T-helper 17 cell (primary cell): Measurements from ENCODE around the gene CLCN2. TPM values are rescaled to one million over a fixed set of nuclear protein-coding genes. Genes with fewer than 3 reads are reported as not detected.

ENCODE experiments used
- ATAC-seq: fragments of 150-1000 bp; cut with Tn5 transposase; 2 replicates; pipeline ENCODE4 v1.10.0; 2021; ENCODE audit warnings: mild to moderate bottlenecking, moderate library complexity
- DNase-seq, 3 donors: peaks; one replicate each; pipeline versions ENCODE4 v3.0.0 to v3.0.0-alpha.2; 2020 to 2021
- H3K9me3 ChIP-seq: one replicate; pipeline ENCODE4 v1.7.0; 2013; ENCODE audit warnings: low read length, mild to moderate bottlenecking; ENCODE audit not compliant: control insufficient read depth, poor library complexity, severe bottlenecking
- H3K27ac Mint-ChIP-seq: one replicate; pipeline ENCODE4 v1.8.0; 2022; ENCODE audit warnings: mild to moderate bottlenecking, moderate library complexity, mixed read lengths
- H3K27me3 Mint-ChIP-seq: one replicate; pipeline ENCODE4 v1.8.0; 2022; ENCODE audit warnings: mixed read lengths
- H3K36me3 Mint-ChIP-seq: one replicate; pipeline ENCODE4 v1.8.0; 2022; ENCODE audit warnings: low read depth, mixed read lengths
- H3K4me1 Mint-ChIP-seq: one replicate; pipeline ENCODE4 v1.8.0; 2022; ENCODE audit warnings: mild to moderate bottlenecking, mixed read lengths
- H3K4me3 Mint-ChIP-seq: one replicate; pipeline ENCODE4 v1.8.0; 2022; ENCODE audit warnings: mild to moderate bottlenecking, moderate library complexity, mixed read lengths
- total RNA-seq, 4 donors: library from RNA in 2 of 4; stranded (reverse) in 2 of 4; gene quantifications; one replicate each; pipeline ENCODE4 v1.2.3 and lab custom pipeline; 2022 to 2026

The CLCN2 gene
- total RNA-seq, 2 donors from 2014 or later: 4.6 TPM

GRCh38 chr3:184314363-184314699 is 47.1 kb downstream of the CLCN2 start, which contains the start of gene EIF4G1:
Gene EIF4G1 (plus strand): TSS chr3:184314606. CDS start chr3:184315797, 1,191 bp downstream.
- no peaks in the 10 kb centered on the region for H3K9me3 ChIP-seq
- ATAC-seq: peak; percentile 88
- peaks cover 2% of the 10 kb centered on the region for H3K36me3 Mint-ChIP-seq
- H3K4me3 Mint-ChIP-seq: peak within 1 kb of the TSS; percentile 87
- peak; percentile 89 to 94 (median 92) for DNase-seq
- H3K4me1 Mint-ChIP-seq: peaks cover 34% of the 10 kb centered on the region
- peak within 1 kb of the TSS; percentile 86 for H3K27ac Mint-ChIP-seq
- H3K27me3 Mint-ChIP-seq: no peaks in the 10 kb centered on the region

GRCh38 chr3:184311633-184312032 is 49.8 kb downstream of the CLCN2 start:
- Mint-ChIP-seq H3K36me3 (peaks cover 9% of the 10 kb centered on the region), H3K4me1 (peaks cover 17% of the 10 kb centered on the region), H3K27ac (no peak overlapping the region), H3K27me3 (no peaks in the 10 kb centered on the region), H3K4me3 (no peak overlapping the region)
- ATAC-seq (no peak), DNase-seq (no peak)
- no peaks in the 10 kb centered on the region for H3K9me3 ChIP-seq

GRCh38 chr3:184308744-184309143 is 52.7 kb downstream of the CLCN2 start:
- peaks cover 15% of the 10 kb centered on the region for H3K4me1 Mint-ChIP-seq
- peaks cover 17% of the 10 kb centered on the region for H3K36me3 Mint-ChIP-seq
- no peak overlapping the region for H3K4me3 Mint-ChIP-seq
- peak overlapping the region; percentile 41 for H3K27ac Mint-ChIP-seq
- no peaks in the 10 kb centered on the region for H3K27me3 Mint-ChIP-seq
- no peaks in the 10 kb centered on the region for H3K9me3 ChIP-seq
- DNase-seq: no peak
- ATAC-seq: no peak

DNA sequence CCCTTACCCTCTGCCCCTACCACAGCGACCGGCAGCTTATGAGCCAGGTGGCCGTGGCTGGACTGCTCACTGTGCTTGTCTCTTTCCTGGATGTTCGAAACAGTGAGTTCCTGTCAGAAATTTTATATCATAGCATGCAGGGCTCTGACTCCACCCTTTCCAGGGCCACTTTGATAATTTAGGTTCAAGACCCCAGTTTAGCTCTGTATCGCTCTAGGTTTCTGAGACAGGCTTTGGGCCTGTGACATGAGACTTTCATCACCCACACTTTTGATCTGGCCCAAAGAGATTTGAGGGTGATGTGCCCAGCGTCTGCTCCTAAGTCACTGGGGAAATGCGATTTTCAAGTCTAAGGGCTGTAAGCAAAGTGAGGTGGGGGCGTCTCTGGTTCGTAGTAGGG is 53.5 kb downstream of the CLCN2 start:
- no peak overlapping the region for H3K4me3 Mint-ChIP-seq
- ATAC-seq (no peak), DNase-seq (no peak)
- peaks cover 17% of the 10 kb centered on the region for H3K36me3 Mint-ChIP-seq
- H3K27ac Mint-ChIP-seq: no peak overlapping the region
- no peaks in the 10 kb centered on the region for H3K9me3 ChIP-seq
- peaks cover 15% of the 10 kb centered on the region for H3K4me1 Mint-ChIP-seq
- no peaks in the 10 kb centered on the region for H3K27me3 Mint-ChIP-seq

GRCh38 chr3:184306341-184306972 is 54.9 kb downstream of the CLCN2 start:
- peaks cover 17% of the 10 kb centered on the region for H3K36me3 Mint-ChIP-seq
- H3K27ac Mint-ChIP-seq: no peak overlapping the region
- no peak overlapping the region for H3K4me3 Mint-ChIP-seq
- no peak for ATAC-seq
- peaks cover 18% of the 10 kb centered on the region for H3K4me1 Mint-ChIP-seq
- H3K27me3 Mint-ChIP-seq: no peaks in the 10 kb centered on the region
- H3K9me3 ChIP-seq: no peaks in the 10 kb centered on the region
- DNase-seq: no peak

DNA sequence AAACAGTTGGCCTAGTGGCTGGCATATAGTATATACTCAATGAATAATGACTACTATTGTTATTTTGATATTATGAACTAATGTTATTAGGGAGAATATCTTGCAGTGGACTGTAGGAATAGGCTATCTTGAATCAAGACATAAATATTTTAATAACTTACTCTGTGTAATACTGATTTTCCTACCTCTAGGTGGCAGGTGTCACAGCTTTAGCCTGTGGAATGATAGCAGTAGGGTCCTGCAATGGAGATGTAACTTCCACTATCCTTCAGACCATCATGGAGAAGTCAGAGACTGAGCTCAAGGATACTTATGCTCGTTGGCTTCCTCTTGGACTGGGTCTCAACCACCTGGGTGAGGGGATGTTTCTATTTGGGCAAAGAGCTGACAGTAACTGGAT is 55.8 kb downstream of the CLCN2 start:
- H3K9me3 ChIP-seq: no peaks in the 10 kb centered on the region
- DNase-seq (no peak), ATAC-seq (peak; percentile 51)
- Mint-ChIP-seq H3K27me3 (no peaks in the 10 kb centered on the region), H3K36me3 (peaks cover 17% of the 10 kb centered on the region), H3K4me1 (peaks cover 19% of the 10 kb centered on the region), H3K27ac (no peak overlapping the region), H3K4me3 (no peak overlapping the region)

- DNase-seq (no peak), ATAC-seq (no peak)
- H3K27me3 Mint-ChIP-seq: no peaks in the 10 kb centered on the region
- H3K4me3 Mint-ChIP-seq: peak overlapping the region; percentile 92
- H3K4me1 Mint-ChIP-seq: peaks cover 18% of the 10 kb centered on the region
- H3K36me3 Mint-ChIP-seq: peaks cover 4% of the 10 kb centered on the region
- no peaks in the 10 kb centered on the region for H3K9me3 ChIP-seq
- H3K27ac Mint-ChIP-seq: peak overlapping the region; percentile 91
Measured at GRCh38 chr3:184300378-184300720, 61.1 kb downstream of the CLCN2 start.

- H3K36me3 Mint-ChIP-seq: peaks cover 4% of the 10 kb centered on the region
Measured at GRCh38 chr3:184299488-184300377, 61.7 kb downstream of the CLCN2 start.

GRCh38 chr3:184298759-184299487 is 62.5 kb downstream of the CLCN2 start, which contains the start of gene PSMD2:
Gene PSMD2 (plus strand): TSS chr3:184299241. CDS start chr3:184299267, 26 bp downstream.
- H3K4me3 Mint-ChIP-seq: peak within 1 kb of the TSS; percentile 92
- no peaks in the 10 kb centered on the region for H3K9me3 ChIP-seq
- H3K4me1 Mint-ChIP-seq: peaks cover 16% of the 10 kb centered on the region
- DNase-seq (peak; percentile 95 to 98 (median 98)), ATAC-seq (peak; percentile 96)
- no peaks in the 10 kb centered on the region for H3K27me3 Mint-ChIP-seq
- no peaks in the 10 kb centered on the region for H3K36me3 Mint-ChIP-seq
- H3K27ac Mint-ChIP-seq: peak within 1 kb of the TSS; percentile 91

More at GRCh38 chr3:184299488-184300377, 61.7 kb downstream of the CLCN2 start:
- peak overlapping the region; percentile 91 for H3K27ac Mint-ChIP-seq
- DNase-seq (no peak), ATAC-seq (no peak)
- peak overlapping the region; percentile 92 for H3K4me3 Mint-ChIP-seq
- peaks cover 18% of the 10 kb centered on the region for H3K4me1 Mint-ChIP-seq
- no peaks in the 10 kb centered on the region for H3K9me3 ChIP-seq
- H3K27me3 Mint-ChIP-seq: no peaks in the 10 kb centered on the region

- no peaks in the 10 kb centered on the region for H3K9me3 ChIP-seq
- ATAC-seq (no peak), DNase-seq (no peak)
- no peak overlapping the region for H3K27ac Mint-ChIP-seq
- no peaks in the 10 kb centered on the region for H3K36me3 Mint-ChIP-seq
- peaks cover 6% of the 10 kb centered on the region for H3K27me3 Mint-ChIP-seq
- H3K4me1 Mint-ChIP-seq: peaks cover 11% of the 10 kb centered on the region
- H3K4me3 Mint-ChIP-seq: no peak overlapping the region
Measured at GRCh38 chr3:184296616-184297015, 64.8 kb downstream of the CLCN2 start.

Other genes with a start within 250 kb of the CLCN2 start
- gene EIF2B5, start 226.2 kb downstream of the CLCN2 start, total RNA-seq: 10 to 100 TPM; 49.5 to 53.8 TPM
- gene DVL3, start 206.2 kb downstream of the CLCN2 start, total RNA-seq: 10 to 100 TPM; 31.5 to 42.9 TPM
- gene AP2M1, start 186.8 kb downstream of the CLCN2 start, total RNA-seq: 100 to 1,000 TPM; 120 to 164 TPM
- gene ABCF3, start 175.4 kb downstream of the CLCN2 start, total RNA-seq: 100 to 1,000 TPM; 118 to 120 TPM
- not detected for gene VWA5B2, start 132.0 kb downstream of the CLCN2 start, total RNA-seq
- 10 to 100 TPM; 17.6 to 24.1 TPM for gene ALG3, start 112.6 kb downstream of the CLCN2 start, total RNA-seq
- under 1 TPM; 0.45 to 0.65 TPM for gene EEF1AKMT4, start 111.9 kb downstream of the CLCN2 start, total RNA-seq
- under 1 TPM; 0.20 to 0.31 TPM for gene CAMK2N2, start 100.1 kb downstream of the CLCN2 start, total RNA-seq
- gene ECE2, start 85.6 kb downstream of the CLCN2 start, total RNA-seq: not detected
- 100 to 1,000 TPM; 149 to 171 TPM for gene PSMD2, start 62.4 kb downstream of the CLCN2 start, total RNA-seq
- gene EIF4G1, start 47.0 kb downstream of the CLCN2 start, total RNA-seq: 100 to 1,000 TPM; 226 to 236 TPM
- 10 to 100 TPM in 1 of 2 donors, 1 to 10 TPM in 1; 7.9 to 10.9 TPM for gene FAM131A, start 24.0 kb downstream of the CLCN2 start, total RNA-seq
- 10 to 100 TPM; 28.6 to 38.3 TPM for gene POLR2H, start 105 bp upstream of the CLCN2 start, total RNA-seq
- gene THPO, start 16.6 kb upstream of the CLCN2 start, total RNA-seq: not detected
- not detected for gene CHRD, start 18.4 kb upstream of the CLCN2 start, total RNA-seq
- under 1 TPM in 1 of 2 donors, not detected in 1; 0.35 TPM for gene EPHB3, start 200.2 kb upstream of the CLCN2 start, total RNA-seq